Fibroblast of villous mesenchyme (primary cell): ENCODE data around the gene ARHGDIB. TPM values are rescaled to one million over a fixed set of nuclear protein-coding genes. Genes with fewer than 3 reads are reported as not detected.

ENCODE experiments used
- DNase-seq: peaks from one replicate; pipeline ENCODE4 v3.0.0-alpha.2; 2010; ENCODE audit warnings: low read depth
- H3K4me3 ChIP-seq: 2 replicates; pipeline ENCODE4 v1.5.1; 2011; ENCODE audit warnings: low read depth, mild to moderate bottlenecking, low read length
- CTCF ChIP-seq: IDR thresholded peaks from 2 replicates; pipeline ENCODE4 v1.5.1; 2012; ENCODE audit warnings: low read depth, mild to moderate bottlenecking, low read length; ENCODE audit not compliant: insufficient read depth
- total RNA-seq: library from RNA; depleted of rRNA; stranded (reverse); fragments of >200 nt; gene quantifications from 2 replicates; pipeline ENCODE4 v1.2.3, GENCODE V29; 2012

The ARHGDIB gene
- total RNA-seq, 1 donor = 17.3 TPM

- no peak for TF ChIP-seq CTCF
- no peak for DNase-seq
- no peak overlapping the region for H3K4me3 ChIP-seq
These were observed 56.0 kb downstream of the ARHGDIB start for GRCh38 chr12:14905269-14906004.

- no peak overlapping the region for H3K4me3 ChIP-seq
These were observed 56.5 kb downstream of the ARHGDIB start for GRCh38 chr12:14904854-14905253.

GRCh38 chr12:14903386-14904098 lies 57.9 kb downstream of the ARHGDIB start:
- no peak for TF ChIP-seq CTCF
- DNase-seq = no peak
- H3K4me3 ChIP-seq = no peak overlapping the region

More at GRCh38 chr12:14904854-14905253, 56.5 kb downstream of the ARHGDIB start:
- DNase-seq = no peak
- no peak for TF ChIP-seq CTCF

- DNase-seq = peak; percentile 42
- no peak overlapping the region for H3K4me3 ChIP-seq
- no peak for TF ChIP-seq CTCF
These were observed 58.9 kb downstream of the ARHGDIB start for GRCh38 chr12:14902465-14902864.

- H3K4me3 ChIP-seq = no peak overlapping the region
- no peak for DNase-seq
- TF ChIP-seq CTCF = peak; percentile 10
These were observed 60.2 kb downstream of the ARHGDIB start for GRCh38 chr12:14901228-14901562.

GRCh38 chr12:14900521-14901227 lies 60.7 kb downstream of the ARHGDIB start:
- DNase-seq = peak; percentile 23

More at GRCh38 chr12:14900521-14901227, 60.7 kb downstream of the ARHGDIB start:
- H3K4me3 ChIP-seq = no peak overlapping the region
- TF ChIP-seq CTCF = no peak
